ENCODE data around the gene ICAM2. TPM values are rescaled to one million over a fixed set of nuclear protein-coding genes. Genes with fewer than 3 reads are reported as not detected.
A peak's percentile ranks its signal among the peaks of the same experiment; 100 is the strongest.

Gene ICAM2
- total RNA-seq, 1 donor from 2014 or later = not detected

DNA sequence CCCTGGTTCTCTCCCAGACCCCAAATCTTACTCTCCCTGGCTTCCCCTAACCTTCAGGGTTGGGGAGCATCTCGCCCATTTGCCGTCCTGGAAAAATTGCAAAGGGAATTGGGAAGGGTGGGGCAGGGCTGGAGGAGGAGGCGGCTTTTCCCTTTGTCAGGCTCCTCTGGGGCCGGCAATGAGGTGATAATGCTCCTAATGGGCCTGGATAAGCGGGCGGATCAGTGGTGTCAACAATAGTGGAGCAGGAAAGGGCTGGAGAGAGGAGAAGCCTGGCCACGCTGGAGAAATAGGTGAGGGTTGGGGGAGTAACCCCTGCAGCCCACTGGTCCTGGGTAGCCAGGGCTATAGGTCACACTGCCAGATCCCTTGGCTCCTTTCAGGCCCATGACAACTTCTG is 60.0 kb downstream of the ICAM2 start:
- Histone ChIP-seq H3K27me3 (ENCODE audit: insufficient read depth, low read length) (no peaks in the 10 kb centered on the region), H3K79me2 (ENCODE audit: insufficient read depth, low read length) (no peaks in the 10 kb centered on the region), H2AFZ (ENCODE audit: low read depth, low read length) (no peak overlapping the region), H4K20me1 (ENCODE audit: insufficient read depth, low read length) (no peaks in the 10 kb centered on the region), H3K27ac (ENCODE audit: low read depth, low read length) (no peak overlapping the region), H3K4me1 (ENCODE audit: insufficient read depth, low read length) (no peaks in the 10 kb centered on the region), H3K4me3 (ENCODE audit: insufficient read depth, low read depth, low read length) (no peak overlapping the region), H3K9me3 (ENCODE audit: insufficient read depth, low read depth, low read length) (no peaks in the 10 kb centered on the region), H3K4me2 (ENCODE audit: low read length) (no peak overlapping the region), H3K36me3 (ENCODE audit: insufficient read depth, low read length) (no peaks in the 10 kb centered on the region), H3K9ac (ENCODE audit: low read length) (no peak overlapping the region)
- Mint-ChIP-seq H3K9me3 (ENCODE audit: unreplicated experiment) (no peaks in the 10 kb centered on the region), H3K27ac (ENCODE audit: unreplicated experiment) (no peak overlapping the region), H3K4me1 (ENCODE audit: low read depth, unreplicated experiment) (peaks cover 6% of the 10 kb centered on the region), H3K4me3 (ENCODE audit: unreplicated experiment) (no peak overlapping the region), H3K36me3 (ENCODE audit: low read depth, unreplicated experiment) (no peaks in the 10 kb centered on the region), H3K27me3 (ENCODE audit: low read depth, unreplicated experiment) (peaks cover 26% of the 10 kb centered on the region)
- TF ChIP-seq, protein P1, sequence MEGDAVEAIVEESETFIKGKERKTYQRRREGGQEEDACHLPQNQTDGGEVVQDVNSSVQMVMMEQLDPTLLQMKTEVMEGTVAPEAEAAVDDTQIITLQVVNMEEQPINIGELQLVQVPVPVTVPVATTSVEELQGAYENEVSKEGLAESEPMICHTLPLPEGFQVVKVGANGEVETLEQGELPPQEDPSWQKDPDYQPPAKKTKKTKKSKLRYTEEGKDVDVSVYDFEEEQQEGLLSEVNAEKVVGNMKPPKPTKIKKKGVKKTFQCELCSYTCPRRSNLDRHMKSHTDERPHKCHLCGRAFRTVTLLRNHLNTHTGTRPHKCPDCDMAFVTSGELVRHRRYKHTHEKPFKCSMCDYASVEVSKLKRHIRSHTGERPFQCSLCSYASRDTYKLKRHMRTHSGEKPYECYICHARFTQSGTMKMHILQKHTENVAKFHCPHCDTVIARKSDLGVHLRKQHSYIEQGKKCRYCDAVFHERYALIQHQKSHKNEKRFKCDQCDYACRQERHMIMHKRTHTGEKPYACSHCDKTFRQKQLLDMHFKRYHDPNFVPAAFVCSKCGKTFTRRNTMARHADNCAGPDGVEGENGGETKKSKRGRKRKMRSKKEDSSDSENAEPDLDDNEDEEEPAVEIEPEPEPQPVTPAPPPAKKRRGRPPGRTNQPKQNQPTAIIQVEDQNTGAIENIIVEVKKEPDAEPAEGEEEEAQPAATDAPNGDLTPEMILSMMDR (IDR thresholded peaks at IDR 0.05; ENCODE audit: insufficient read depth, low read depth, low read length) = no peak
- no peak for TF ChIP-seq EZH2 (IDR thresholded peaks at IDR 0.05; ENCODE audit: insufficient read depth, low read length)
- no peak for FAIRE-seq
- no peak for DNase-seq (ENCODE audit: low read depth)

DNA sequence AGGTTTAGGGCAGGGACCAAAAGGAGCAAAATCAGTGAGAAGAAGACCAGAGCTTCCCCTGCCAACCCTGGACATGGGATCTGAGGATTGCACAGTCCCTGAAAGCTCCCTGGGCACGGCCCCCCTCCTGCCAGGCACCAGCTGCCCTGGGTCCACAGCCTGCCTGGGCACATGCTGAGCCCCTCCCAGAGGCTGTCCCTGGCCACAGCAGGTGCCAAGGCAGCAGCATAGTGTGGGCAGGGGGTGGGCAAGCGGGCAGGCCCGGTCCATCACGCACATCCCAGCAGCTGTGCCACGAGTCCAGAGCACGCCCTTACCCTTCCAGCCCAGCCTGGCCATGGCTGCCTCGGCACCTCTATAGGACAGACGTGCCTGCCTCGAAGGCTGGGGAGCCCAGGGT is 60.4 kb downstream of the ICAM2 start:
- Mint-ChIP-seq H3K27me3 (ENCODE audit: low read depth, unreplicated experiment) (peaks cover 26% of the 10 kb centered on the region), H3K27ac (ENCODE audit: unreplicated experiment) (no peak overlapping the region), H3K9me3 (ENCODE audit: unreplicated experiment) (no peaks in the 10 kb centered on the region), H3K4me3 (ENCODE audit: unreplicated experiment) (no peak overlapping the region), H3K36me3 (ENCODE audit: low read depth, unreplicated experiment) (no peaks in the 10 kb centered on the region), H3K4me1 (ENCODE audit: low read depth, unreplicated experiment) (peaks cover 6% of the 10 kb centered on the region)
- H3K4me3 ChIP-seq (ENCODE audit: insufficient read depth, low read depth, low read length) = no peak overlapping the region
- H3K9me3 ChIP-seq (ENCODE audit: insufficient read depth, low read depth, low read length) = no peaks in the 10 kb centered on the region
- H3K36me3 ChIP-seq (ENCODE audit: insufficient read depth, low read length) = no peaks in the 10 kb centered on the region
- FAIRE-seq (no peak), DNase-seq (ENCODE audit: low read depth) (no peak)
- H3K4me2 ChIP-seq (ENCODE audit: low read length) = no peak overlapping the region
- H4K20me1 ChIP-seq (ENCODE audit: insufficient read depth, low read length) = no peaks in the 10 kb centered on the region
- no peaks in the 10 kb centered on the region for H3K4me1 ChIP-seq (ENCODE audit: insufficient read depth, low read length)
- TF ChIP-seq, protein P1 (IDR thresholded peaks at IDR 0.05; ENCODE audit: insufficient read depth, low read depth, low read length) = no peak
- no peak for TF ChIP-seq EZH2 (IDR thresholded peaks at IDR 0.05; ENCODE audit: insufficient read depth, low read length)
- no peaks in the 10 kb centered on the region for H3K27me3 ChIP-seq (ENCODE audit: insufficient read depth, low read length)
- no peaks in the 10 kb centered on the region for H3K79me2 ChIP-seq (ENCODE audit: insufficient read depth, low read length)
- no peak overlapping the region for H3K9ac ChIP-seq (ENCODE audit: low read length)
- no peak overlapping the region for H3K27ac ChIP-seq (ENCODE audit: low read depth, low read length)
- H2AFZ ChIP-seq (ENCODE audit: low read depth, low read length) = no peak overlapping the region

DNA sequence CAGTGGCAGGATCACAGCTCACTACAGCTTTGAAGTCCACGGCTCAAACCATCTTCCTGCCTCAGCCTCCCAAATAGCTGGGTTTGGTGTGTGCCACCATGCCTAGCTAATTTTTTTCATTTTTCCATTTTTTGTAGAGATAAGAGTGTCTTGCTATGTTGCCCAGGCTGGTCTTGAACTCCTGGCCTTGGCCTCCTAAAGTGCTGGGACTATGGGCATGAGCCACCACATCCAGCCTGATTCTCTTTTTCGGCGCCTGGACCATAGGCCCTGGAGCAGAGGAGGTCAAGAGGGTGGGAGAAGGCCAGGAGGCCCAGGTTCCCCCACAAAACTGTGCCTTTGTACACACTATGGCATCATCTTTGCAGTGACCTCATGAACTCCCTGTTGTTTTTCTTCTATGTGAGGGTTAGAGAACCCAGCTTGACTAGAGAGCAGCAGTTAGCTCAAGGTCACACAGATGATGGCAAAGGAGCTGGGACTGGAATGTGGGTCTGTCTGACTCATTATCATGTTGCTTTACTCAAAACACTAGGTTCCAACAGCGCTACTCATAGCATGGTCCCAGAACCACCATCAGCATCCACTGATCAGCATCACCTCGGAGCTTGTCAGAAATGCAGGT is 64.0 kb downstream of the ICAM2 start:
- Mint-ChIP-seq H3K9me3 (ENCODE audit: unreplicated experiment) (no peaks in the 10 kb centered on the region), H3K27me3 (ENCODE audit: low read depth, unreplicated experiment) (peaks cover 26% of the 10 kb centered on the region), H3K4me1 (ENCODE audit: low read depth, unreplicated experiment) (peaks cover 6% of the 10 kb centered on the region), H3K4me3 (ENCODE audit: unreplicated experiment) (no peak overlapping the region), H3K36me3 (ENCODE audit: low read depth, unreplicated experiment) (no peaks in the 10 kb centered on the region), H3K27ac (ENCODE audit: unreplicated experiment) (peak overlapping the region; percentile 53)
- Histone ChIP-seq H2AFZ (ENCODE audit: low read depth, low read length) (no peak overlapping the region), H3K9ac (ENCODE audit: low read length) (no peak overlapping the region), H3K27me3 (ENCODE audit: insufficient read depth, low read length) (peaks cover 3% of the 10 kb centered on the region), H3K4me2 (ENCODE audit: low read length) (no peak overlapping the region), H4K20me1 (ENCODE audit: insufficient read depth, low read length) (no peaks in the 10 kb centered on the region), H3K36me3 (ENCODE audit: insufficient read depth, low read length) (no peaks in the 10 kb centered on the region), H3K4me3 (ENCODE audit: insufficient read depth, low read depth, low read length) (no peak overlapping the region), H3K9me3 (ENCODE audit: insufficient read depth, low read depth, low read length) (no peaks in the 10 kb centered on the region), H3K79me2 (ENCODE audit: insufficient read depth, low read length) (no peaks in the 10 kb centered on the region), H3K4me1 (ENCODE audit: insufficient read depth, low read length) (no peaks in the 10 kb centered on the region), H3K27ac (ENCODE audit: low read depth, low read length) (no peak overlapping the region)
- FAIRE-seq = no peak
- no peak for DNase-seq (ENCODE audit: low read depth)
- TF ChIP-seq EZH2 (IDR thresholded peaks at IDR 0.05; ENCODE audit: insufficient read depth, low read length) = no peak
- TF ChIP-seq, protein P1 (IDR thresholded peaks at IDR 0.05; ENCODE audit: insufficient read depth, low read depth, low read length) = no peak
